Mesendoderm (in vitro differentiated cells): ENCODE data around the gene CNTN5.

Experiments used
- DNase-seq: peaks from one replicate; pipeline ENCODE4 v3.0.0; 2013
- H2AK5ac ChIP-seq: 2 replicates; pipeline ENCODE4 v1.6.1; 2013; ENCODE audit warnings: low read length, inconsistent platforms
- H2BK120ac ChIP-seq: 2 replicates; pipeline ENCODE4 v1.6.1; 2013; ENCODE audit warnings: low read depth, mild to moderate bottlenecking, low read length, moderate library complexity, mixed read lengths
- H2BK15ac ChIP-seq: replicated peaks from 2 replicates; pipeline ENCODE4 v1.6.1; 2013; ENCODE audit warnings: low read depth, mild to moderate bottlenecking, moderate library complexity
- H2BK5ac ChIP-seq: 2 replicates; pipeline ENCODE4 v1.6.1; 2013; ENCODE audit warnings: low read length, inconsistent platforms
- H3K18ac ChIP-seq: 2 replicates; pipeline ENCODE4 v1.6.1; 2013; ENCODE audit warnings: mild to moderate bottlenecking, low read length, mixed read lengths
- H3K23ac ChIP-seq: one replicate; pipeline ENCODE4 v1.6.1; 2013; ENCODE audit warnings: low read length
- H3K27ac ChIP-seq: 2 replicates; pipeline ENCODE4 v1.5.1; 2013; ENCODE audit warnings: low read depth, mild to moderate bottlenecking, inconsistent platforms, low read length, moderate library complexity
- H3K27me3 ChIP-seq: 2 replicates; pipeline ENCODE4 v1.6.1; 2013; ENCODE audit warnings: low read length, control low read depth, mild to moderate bottlenecking, inconsistent platforms; ENCODE audit not compliant: insufficient read depth, poor library complexity
- H3K36me3 ChIP-seq: 2 replicates; pipeline ENCODE4 v1.6.1; 2013; ENCODE audit warnings: low read length, inconsistent platforms; ENCODE audit not compliant: control insufficient read depth, insufficient read depth
- H3K4ac ChIP-seq: one replicate; pipeline ENCODE4 v1.6.1; 2013; ENCODE audit warnings: low read depth, mild to moderate bottlenecking, low read length, moderate library complexity
- H3K4me1 ChIP-seq: 2 replicates; pipeline ENCODE4 v1.6.1; 2013; ENCODE audit warnings: low read depth, low read length, inconsistent platforms; ENCODE audit not compliant: control insufficient read depth
- H3K4me2 ChIP-seq: 2 replicates; pipeline ENCODE4 v1.6.1; 2013; ENCODE audit warnings: low read length
- H3K4me3 ChIP-seq: 2 replicates; pipeline ENCODE4 v1.5.1; 2013; ENCODE audit warnings: mild to moderate bottlenecking, low read length
- H3K56ac ChIP-seq: one replicate; pipeline ENCODE4 v1.6.1; 2013; ENCODE audit warnings: low read length
- H3K79me1 ChIP-seq: 2 replicates; pipeline ENCODE4 v1.6.1; 2013; ENCODE audit warnings: low read length, inconsistent platforms
- H3K79me2 ChIP-seq: 2 replicates; pipeline ENCODE4 v1.6.1; 2013; ENCODE audit warnings: mild to moderate bottlenecking, low read length; ENCODE audit not compliant: control insufficient read depth, insufficient read depth
- H3K9ac ChIP-seq: 2 replicates; pipeline ENCODE4 v1.6.1; 2013; ENCODE audit warnings: low read length, inconsistent platforms
- H4K5ac ChIP-seq: one replicate; pipeline ENCODE4 v1.6.1; 2013; ENCODE audit warnings: low read length
- H4K8ac ChIP-seq: one replicate; pipeline ENCODE4 v1.6.1; 2013; ENCODE audit warnings: low read depth, mild to moderate bottlenecking, control low read depth, low read length, moderate library complexity
- WGBS: extraction: QIAGEN DNeasy Blood & Tissue Kit; methylation state at CpG from one replicate; pipeline ENCODE4 v1.1.7; 2013; ENCODE audit warnings: low lambda C conversion rate, missing lambda C conversion rate; ENCODE audit not compliant: insufficient coverage; ENCODE audit errors: extremely low coverage; 5-methylcytosine and 5-hydroxymethylcytosine counted together

Gene CNTN5

GRCh38 chr11:99063331-99063730 lies 42.6 kb downstream of the CNTN5 start:
- Histone ChIP-seq H3K4ac (no peak overlapping the region), H4K8ac (no peak overlapping the region), H3K79me2 (no peaks in the 10 kb centered on the region), H3K18ac (no peak overlapping the region), H3K56ac (no peak overlapping the region), H3K36me3 (no peaks in the 10 kb centered on the region), H2BK15ac (no peak overlapping the region), H3K27ac (no peak overlapping the region), H3K4me3 (no peak overlapping the region), H2AK5ac (no peak overlapping the region), H4K5ac (no peak overlapping the region), H2BK120ac (no peak overlapping the region), H3K27me3 (no peaks in the 10 kb centered on the region), H3K4me2 (no peak overlapping the region), H3K79me1 (no peaks in the 10 kb centered on the region), H3K23ac (no peak overlapping the region), H2BK5ac (no peak overlapping the region), H3K9ac (no peak overlapping the region), H3K4me1 (peaks cover 3% of the 10 kb centered on the region)
- DNase-seq: no peak
- WGBS: no CpG with 5 or more reads among the region's 1 CpG

GRCh38 chr11:99065121-99065520 lies 44.4 kb downstream of the CNTN5 start:
- Histone ChIP-seq H3K27ac (no peak overlapping the region), H3K56ac (no peak overlapping the region), H3K4me3 (no peak overlapping the region), H3K27me3 (no peaks in the 10 kb centered on the region), H3K4me2 (no peak overlapping the region), H3K4me1 (peaks cover 3% of the 10 kb centered on the region), H3K36me3 (no peaks in the 10 kb centered on the region), H2AK5ac (no peak overlapping the region), H2BK15ac (no peak overlapping the region), H3K18ac (no peak overlapping the region), H3K23ac (no peak overlapping the region), H3K4ac (no peak overlapping the region), H4K5ac (no peak overlapping the region), H4K8ac (no peak overlapping the region), H2BK120ac (no peak overlapping the region), H2BK5ac (no peak overlapping the region), H3K9ac (no peak overlapping the region), H3K79me1 (no peaks in the 10 kb centered on the region), H3K79me2 (no peaks in the 10 kb centered on the region)
- DNase-seq: no peak

- WGBS: no CpG with 5 or more reads among the region's 2 CpGs
- Histone ChIP-seq H3K9ac (no peak overlapping the region), H4K5ac (no peak overlapping the region), H4K8ac (no peak overlapping the region), H3K4me2 (no peak overlapping the region), H3K4me1 (peaks cover 3% of the 10 kb centered on the region), H3K4ac (no peak overlapping the region), H3K27me3 (no peaks in the 10 kb centered on the region), H2BK5ac (no peak overlapping the region), H3K79me2 (no peaks in the 10 kb centered on the region), H3K79me1 (no peaks in the 10 kb centered on the region), H2BK120ac (no peak overlapping the region), H3K27ac (no peak overlapping the region), H2BK15ac (no peak overlapping the region), H2AK5ac (no peak overlapping the region), H3K18ac (no peak overlapping the region), H3K56ac (no peak overlapping the region), H3K4me3 (no peak overlapping the region), H3K36me3 (no peaks in the 10 kb centered on the region), H3K23ac (no peak overlapping the region)
- peak; percentile 75 for DNase-seq
Measured at GRCh38 chr11:99066618-99067317, 46.0 kb downstream of the CNTN5 start.

- no CpG with 5 or more reads among the region's 2 CpGs for WGBS
- Histone ChIP-seq H3K27me3 (no peaks in the 10 kb centered on the region), H2BK15ac (no peak overlapping the region), H3K4me1 (peaks cover 3% of the 10 kb centered on the region), H3K23ac (no peak overlapping the region), H4K8ac (no peak overlapping the region), H2AK5ac (no peak overlapping the region), H3K18ac (no peak overlapping the region), H3K56ac (no peak overlapping the region), H2BK120ac (no peak overlapping the region), H3K27ac (no peak overlapping the region), H2BK5ac (no peak overlapping the region), H4K5ac (no peak overlapping the region), H3K79me1 (no peaks in the 10 kb centered on the region), H3K4ac (no peak overlapping the region), H3K36me3 (no peaks in the 10 kb centered on the region), H3K4me2 (no peak overlapping the region), H3K9ac (no peak overlapping the region), H3K79me2 (no peaks in the 10 kb centered on the region), H3K4me3 (no peak overlapping the region)
- DNase-seq: peak; percentile 29
Measured at GRCh38 chr11:99068832-99069231, 48.1 kb downstream of the CNTN5 start.

- Histone ChIP-seq H3K4me3 (no peak overlapping the region), H3K79me1 (no peaks in the 10 kb centered on the region), H3K79me2 (no peaks in the 10 kb centered on the region), H2BK5ac (no peak overlapping the region), H2AK5ac (no peak overlapping the region), H4K5ac (no peak overlapping the region), H4K8ac (no peak overlapping the region), H3K23ac (no peak overlapping the region), H2BK120ac (no peak overlapping the region), H3K4me1 (peaks cover 3% of the 10 kb centered on the region), H3K4ac (no peak overlapping the region), H3K56ac (no peak overlapping the region), H3K27me3 (no peaks in the 10 kb centered on the region), H3K18ac (no peak overlapping the region), H3K9ac (no peak overlapping the region), H2BK15ac (no peak overlapping the region), H3K36me3 (no peaks in the 10 kb centered on the region), H3K4me2 (no peak overlapping the region), H3K27ac (no peak overlapping the region)
- DNase-seq: peak; percentile 75
- WGBS: no CpG with 5 or more reads among the region's 8 CpGs
Measured at GRCh38 chr11:99069856-99070444, 49.2 kb downstream of the CNTN5 start.

GRCh38 chr11:99079576-99079975 lies 58.8 kb downstream of the CNTN5 start:
- H3K27ac ChIP-seq: no peak overlapping the region
- H2BK120ac ChIP-seq: no peak overlapping the region
- no peak overlapping the region for H3K18ac ChIP-seq
- H3K4me2 ChIP-seq: no peak overlapping the region
- no peak overlapping the region for H4K8ac ChIP-seq
- no peaks in the 10 kb centered on the region for H3K79me1 ChIP-seq
- H2BK15ac ChIP-seq: no peak overlapping the region
- H2AK5ac ChIP-seq: no peak overlapping the region
- no CpG with 5 or more reads among the region's 3 CpGs for WGBS
- no peaks in the 10 kb centered on the region for H3K36me3 ChIP-seq
- DNase-seq: peak; percentile 13
- H2BK5ac ChIP-seq: no peak overlapping the region
- H3K4ac ChIP-seq: no peak overlapping the region
- H3K79me2 ChIP-seq: no peaks in the 10 kb centered on the region
- H3K4me3 ChIP-seq: no peak overlapping the region
- H3K27me3 ChIP-seq: no peaks in the 10 kb centered on the region
- no peak overlapping the region for H3K23ac ChIP-seq
- H4K5ac ChIP-seq: no peak overlapping the region
- no peak overlapping the region for H3K9ac ChIP-seq
- H3K56ac ChIP-seq: no peak overlapping the region
- no peaks in the 10 kb centered on the region for H3K4me1 ChIP-seq
